ENCODE measurements around the gene ITPR2.

The ITPR2 gene

DNA sequence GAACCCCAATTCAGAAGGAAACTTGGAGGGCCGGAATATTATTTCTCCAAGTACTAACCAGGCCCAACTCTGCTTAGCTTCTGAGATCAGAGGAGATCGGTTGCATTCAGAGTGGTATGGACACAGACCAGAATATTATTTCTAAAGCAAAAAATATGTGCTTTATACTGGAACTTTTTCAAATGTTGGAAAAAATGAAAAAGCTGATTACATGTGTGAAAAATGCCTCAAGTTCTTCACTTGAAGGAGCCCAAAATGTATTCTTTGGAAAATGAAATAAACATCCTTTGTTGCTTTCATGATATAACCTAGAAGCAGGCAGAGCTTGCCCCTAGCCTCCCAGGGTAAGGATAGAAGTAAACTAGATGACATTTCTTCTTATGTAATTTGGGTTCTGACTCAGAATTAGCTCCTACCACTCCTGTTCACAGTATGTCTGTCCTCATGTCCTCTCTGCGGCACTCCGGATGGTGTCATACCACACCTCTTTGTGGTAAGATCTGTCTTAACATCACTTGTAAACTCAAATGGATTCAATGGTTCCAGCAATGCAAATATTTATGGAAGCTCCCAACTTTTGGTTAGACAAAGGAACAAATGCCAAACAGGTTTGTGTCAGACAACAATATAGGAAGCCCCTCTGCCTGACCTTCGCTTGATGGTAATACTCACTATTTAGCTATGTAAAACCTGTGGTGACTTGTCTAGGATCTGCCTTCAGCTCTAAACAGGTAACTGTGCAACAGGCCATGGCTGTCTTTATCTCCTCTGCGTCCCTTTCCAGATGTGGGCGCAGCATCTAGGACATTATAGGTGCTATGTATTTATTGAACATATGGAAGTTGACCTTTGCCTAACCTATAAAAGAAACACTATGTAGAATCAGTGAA, 459.1 kb downstream of the ITPR2 start:
- no peak for DNase-seq

DNA sequence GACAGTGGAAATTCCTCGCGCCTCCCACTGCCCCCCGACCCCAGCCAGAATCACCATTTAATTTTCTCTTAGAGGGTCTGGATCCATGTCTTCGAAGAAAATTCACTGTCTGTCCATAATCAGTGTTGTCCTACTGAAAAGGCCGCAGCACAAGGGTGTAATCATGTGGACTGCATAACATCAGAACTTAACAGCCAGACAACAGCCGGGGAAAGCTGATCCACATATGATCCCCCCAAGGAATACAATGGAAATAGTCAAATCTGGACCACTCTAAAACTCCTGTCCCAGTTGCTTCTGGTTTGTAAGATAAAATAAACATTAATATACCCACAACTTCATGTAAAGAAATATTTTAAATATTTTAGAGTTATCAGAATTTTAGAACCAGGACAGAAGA, 460.1 kb downstream of the ITPR2 start:
- no peak for DNase-seq

DNA sequence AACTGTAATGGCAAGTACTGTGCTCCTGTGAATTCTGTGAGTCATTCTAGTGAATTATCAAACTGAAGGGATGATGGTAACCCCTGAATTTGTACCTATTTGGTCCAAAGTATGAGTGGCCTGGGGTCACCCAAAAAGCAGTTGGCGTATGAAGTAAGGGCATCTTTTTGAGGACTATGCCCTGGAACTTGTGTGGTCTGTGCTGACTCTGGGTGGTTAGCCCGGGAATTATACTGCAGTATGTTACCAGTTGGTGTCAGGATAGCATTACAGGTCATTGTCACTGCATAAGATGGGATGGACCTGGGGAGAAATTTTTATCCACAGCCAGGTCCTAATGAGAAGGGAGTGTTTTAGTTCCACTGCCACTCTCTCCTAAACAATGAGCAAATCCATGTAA, 462.9 kb downstream of the ITPR2 start:
- no peak for DNase-seq

DNA sequence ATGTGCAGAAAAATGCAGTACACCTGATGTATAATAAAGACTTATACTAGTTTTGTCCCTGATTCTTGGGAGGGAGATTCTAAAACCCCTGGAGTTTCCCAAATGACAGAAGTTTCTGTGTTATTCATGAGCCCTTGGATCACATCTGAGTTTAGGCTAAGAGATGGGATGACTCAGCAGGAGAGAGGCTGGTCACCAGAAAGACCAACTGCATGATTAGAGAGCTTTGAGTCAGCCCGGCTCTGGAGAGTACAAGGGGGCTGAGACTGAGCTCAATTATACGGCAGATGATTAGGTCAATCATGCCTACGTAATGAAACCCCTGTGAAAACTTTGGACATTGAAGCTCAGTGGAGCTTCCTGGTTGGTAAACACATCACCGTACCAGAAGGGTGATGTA, 463.4 kb downstream of the ITPR2 start:
- DNase-seq = no peak

DNA sequence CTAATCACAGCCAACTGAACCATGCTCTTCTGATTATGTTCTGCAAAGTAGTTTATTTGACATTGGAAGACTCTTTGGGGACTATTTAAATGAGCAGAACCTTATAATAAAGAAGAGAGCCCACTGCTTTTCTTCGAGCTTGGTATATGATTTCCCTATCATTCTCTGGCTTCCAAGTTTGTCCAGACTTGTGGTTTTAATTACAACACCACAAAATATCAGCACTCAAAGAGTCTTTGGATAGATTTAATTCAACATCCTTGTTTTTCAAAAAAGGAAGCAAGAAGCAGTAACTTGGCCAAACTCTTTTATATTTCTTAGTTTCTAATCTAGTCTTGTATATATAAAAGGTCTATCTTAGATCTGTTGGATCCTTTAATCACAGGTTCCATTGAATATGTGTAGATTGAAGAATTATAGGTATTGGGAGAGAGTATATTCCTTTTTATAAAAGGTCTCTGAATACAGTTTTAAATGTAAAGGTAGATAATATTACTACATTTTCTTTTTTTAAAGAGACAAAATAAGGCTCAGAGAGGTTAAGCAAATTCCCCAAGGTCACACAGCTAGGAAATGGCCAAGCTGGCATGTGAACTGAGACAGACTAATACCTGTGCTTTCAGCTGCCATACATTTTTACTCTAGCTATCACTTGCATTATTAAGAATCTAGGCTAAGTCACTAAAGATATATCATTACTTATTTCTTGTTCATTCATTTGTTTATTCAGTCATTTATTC, 464.8 kb downstream of the ITPR2 start:
- DNase-seq = no peak

DNA sequence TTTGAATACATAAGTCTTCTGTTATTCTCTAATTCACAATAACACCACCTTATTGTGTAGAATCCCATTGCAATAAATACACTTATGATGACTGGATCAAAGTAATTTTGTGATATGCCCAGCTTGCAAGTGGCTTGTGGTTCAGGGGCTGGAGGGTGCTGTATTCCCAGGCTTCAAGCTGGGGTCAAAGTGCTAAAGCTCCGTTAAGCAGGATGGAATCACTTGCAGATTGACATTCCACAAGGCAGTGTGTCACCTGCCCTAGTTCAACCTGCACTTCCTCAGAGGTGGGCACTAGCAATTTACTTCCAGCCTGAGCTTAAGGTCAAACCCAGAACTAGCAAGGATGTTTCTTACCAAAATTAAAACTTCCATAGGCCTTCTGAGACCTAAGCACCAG, 471.0 kb downstream of the ITPR2 start:
- DNase-seq = no peak

DNA sequence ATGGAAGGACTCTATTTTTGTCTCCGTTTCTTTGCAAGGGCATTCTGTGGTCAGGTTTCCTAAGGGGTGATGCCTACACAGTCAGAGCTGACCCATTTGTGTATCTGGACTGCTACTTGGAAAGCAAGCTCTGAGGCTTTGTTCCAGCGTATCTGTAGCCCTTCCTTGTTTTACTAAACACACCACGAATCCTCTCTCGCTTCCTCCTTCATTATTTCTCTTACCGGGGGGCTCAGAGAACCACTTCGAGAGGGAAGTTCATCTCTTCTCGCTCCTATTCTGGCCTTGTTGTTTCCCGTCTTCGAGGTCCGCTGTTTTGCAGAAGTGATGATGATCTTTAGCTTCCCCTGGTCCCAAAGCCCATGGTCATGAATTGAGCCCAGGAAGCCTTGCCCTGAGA, 472.9 kb downstream of the ITPR2 start:
- no peak for DNase-seq

DNA sequence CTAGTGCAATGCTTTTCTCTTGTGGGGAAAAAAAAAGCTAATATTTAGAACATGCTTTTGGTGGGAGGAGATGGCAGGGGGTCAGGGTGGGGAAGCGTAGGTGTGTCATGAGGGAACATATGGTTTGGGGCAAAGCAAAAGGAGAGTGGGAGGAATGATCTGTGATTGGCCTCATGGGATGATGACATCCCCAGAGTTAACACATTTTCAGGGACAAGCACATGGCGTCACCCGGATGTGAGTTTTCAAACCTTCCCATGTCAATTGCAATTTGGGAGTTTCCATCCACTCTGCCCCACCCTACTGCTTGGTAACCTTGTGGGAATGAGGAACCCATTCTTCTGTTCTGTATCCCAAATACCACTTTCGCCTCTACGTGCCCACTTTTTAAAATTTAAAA, 473.4 kb downstream of the ITPR2 start:
- no peak for DNase-seq

DNA sequence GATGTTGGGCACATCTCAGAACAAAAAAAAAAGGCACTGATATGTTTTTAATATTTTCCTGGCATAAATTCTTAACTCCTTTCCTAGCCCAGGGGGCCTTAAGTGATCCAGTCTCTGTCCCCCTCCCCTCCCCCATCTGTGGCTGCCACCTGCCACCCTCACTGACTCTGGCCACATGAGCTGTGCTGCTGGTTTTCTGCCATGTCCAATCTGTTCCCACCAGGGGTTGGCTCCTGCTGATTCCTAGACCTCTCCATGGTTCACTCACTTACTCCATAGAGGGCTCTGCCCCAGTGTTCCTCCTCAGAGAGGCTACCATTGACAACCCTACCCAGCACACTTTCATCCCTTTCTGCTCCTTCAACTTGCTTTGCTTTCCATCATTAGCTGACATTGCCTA, 474.3 kb downstream of the ITPR2 start:
- no peak for DNase-seq

DNA sequence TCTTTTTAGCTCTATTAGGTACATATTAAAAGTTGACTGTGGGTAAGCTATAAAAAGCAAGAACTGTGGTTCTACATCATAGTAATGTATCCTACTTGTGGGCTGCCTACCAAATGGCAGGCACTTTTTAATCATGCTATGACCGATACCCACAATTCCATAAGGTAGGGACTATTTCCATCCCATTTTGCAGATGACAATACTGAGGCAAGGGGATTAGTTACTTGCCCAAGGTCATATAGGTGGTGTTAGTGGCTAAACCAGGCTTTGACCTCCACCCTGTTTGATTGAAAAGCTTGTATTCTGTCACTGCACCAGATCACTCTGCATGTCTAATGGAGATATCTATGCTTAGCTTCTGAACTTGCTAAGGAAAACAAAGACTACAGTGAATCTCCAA, 485.7 kb downstream of the ITPR2 start:
- DNase-seq = no peak

DNA sequence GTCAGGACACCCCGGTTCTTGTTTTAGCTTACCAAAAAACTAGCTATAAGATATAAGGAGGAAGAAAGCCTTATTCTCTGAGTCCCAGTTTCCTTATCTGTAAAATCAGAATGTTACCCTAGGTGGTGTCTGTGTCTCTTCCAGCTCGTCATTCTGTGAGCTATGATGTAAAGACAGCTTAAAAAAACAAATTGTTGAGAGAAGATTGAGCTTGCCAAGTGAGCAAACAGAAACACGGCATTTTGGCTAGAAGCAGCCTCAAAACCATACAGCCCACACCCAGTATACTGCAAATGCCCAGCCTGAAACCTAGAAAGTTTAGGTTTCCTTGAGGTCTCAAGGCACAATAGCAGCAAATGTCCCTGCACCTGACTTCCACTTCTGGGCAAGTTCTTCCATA, 486.3 kb downstream of the ITPR2 start:
- DNase-seq = no peak

DNA sequence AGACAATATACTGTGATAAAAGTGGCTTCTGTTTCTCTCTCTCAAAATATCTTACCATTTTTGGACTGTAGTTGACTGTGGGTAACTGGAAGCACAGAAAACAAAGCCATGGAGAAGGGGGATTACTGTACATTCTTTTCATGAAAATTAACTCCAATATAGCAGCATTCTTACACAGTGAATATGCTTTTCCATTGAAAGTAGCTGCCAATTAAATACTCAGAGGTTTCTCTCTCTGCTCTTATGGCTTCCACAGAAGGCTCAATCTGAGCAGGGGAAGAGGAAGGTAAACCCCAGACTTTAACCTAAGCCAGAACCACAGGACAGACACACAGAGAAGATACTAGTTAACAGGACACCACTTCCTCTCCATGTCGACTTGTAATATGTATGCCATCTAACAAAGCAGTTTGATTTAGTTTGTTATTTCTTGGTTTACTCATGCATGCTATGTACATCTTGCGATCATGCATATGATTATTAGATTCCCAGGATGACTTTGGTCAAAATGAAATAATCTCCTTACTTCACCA, 487.5 kb downstream of the ITPR2 start:
- no peak for DNase-seq

DNA sequence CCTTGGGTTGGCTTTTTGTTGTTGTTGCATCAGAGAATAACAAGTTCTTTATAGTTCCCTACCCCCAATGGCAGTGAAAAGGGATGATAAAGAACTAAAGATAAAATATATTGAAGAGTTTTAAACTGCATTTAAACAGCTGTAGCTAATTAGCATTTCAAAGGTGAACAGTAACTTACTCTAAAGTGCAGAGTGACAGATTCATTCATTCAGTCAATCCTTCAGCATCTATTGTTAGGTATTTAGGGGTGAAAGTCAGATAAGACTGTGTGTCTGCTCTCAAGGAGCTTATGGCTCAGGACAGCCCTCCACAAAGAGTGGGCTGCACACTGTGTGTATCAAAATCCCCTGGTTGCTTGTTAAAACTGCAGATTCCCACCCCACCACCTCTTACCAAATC, 491.5 kb downstream of the ITPR2 start:
- no peak for DNase-seq

DNA sequence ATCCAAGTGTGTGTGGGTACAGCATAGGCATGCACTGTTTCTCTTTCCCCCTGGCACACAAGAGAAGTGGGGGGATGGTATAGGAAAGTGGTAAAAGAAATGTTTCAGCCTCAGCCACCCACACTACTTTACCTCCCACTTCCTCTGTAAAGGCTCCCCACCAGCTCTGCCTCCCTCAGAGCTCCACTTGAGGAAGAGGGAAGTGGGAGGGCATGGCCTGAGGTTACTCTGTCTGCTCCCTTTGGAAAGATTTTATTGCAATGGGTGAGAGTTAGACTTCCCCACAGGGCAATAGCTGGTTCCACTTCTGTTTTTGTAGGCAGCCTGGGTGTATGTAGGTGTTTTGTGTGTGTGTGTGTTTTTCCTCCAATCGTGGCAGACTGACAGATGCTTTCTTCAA, 492.3 kb downstream of the ITPR2 start:
- no peak for DNase-seq

DNA sequence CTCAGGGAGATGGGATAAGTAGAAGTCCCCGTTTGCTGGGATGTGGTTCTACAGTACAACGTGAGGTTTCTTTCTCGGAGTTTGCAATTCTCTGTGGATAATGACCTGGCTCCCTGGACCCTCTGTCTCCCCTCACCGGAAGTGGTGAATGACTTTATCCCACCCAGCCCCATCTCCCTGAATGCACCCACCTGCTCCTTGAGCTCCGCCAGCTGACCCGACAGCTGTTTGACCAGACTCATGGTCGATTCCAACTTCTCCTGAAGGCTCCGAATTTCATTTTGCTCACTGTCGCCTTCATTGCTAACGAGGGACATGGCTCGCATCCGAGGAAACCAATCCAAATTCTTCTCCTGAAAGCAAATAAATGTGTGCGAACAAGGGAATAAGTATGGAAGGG, 493.0 kb downstream of the ITPR2 start:
- no peak for DNase-seq

DNA sequence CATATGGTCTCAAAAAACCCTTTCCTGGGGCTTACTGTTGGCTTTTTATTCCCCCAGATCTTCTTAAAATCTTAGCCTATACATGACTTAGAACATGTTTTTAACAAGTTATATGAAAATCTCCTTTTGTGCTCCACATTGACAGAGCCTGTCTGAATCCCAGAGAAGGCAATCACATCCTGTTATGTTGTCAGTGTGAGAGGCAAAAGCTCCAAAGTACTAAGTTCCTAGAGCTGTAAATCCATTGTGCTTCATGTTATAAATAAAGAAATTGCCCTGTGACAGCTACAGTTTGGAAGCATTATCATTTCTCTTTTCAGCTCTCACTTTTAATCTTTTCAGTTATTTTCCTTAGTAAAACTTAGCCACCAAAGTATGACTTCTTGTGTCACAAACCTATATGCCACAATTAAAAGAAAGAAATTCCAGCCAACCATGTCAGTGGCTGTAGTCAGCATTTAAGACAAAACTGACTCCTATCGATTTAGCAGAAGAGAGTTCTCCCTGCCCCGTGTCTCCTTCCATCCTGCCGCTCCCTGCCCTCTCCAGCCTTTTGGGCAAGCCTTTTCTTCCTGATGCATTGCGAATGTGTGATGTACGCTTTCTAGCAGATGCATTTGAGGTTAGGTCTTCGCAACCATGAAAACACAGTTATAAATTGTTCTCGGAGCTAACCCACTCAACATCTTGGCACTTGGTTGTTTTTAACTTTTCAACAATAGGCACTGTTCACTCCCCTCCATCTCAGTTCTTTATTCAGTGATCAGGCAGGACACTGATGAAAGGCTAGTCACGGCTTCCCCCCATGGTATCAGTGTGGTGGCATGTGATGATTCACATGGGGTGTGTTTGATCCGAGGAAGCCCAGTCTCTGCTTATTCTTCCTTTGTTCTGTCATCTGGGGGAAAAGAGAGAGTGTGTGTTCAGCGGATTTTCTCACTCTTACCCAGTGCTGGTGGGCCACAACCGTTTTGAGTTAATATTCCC, 494.1 kb downstream of the ITPR2 start:
- DNase-seq = no peak

DNA sequence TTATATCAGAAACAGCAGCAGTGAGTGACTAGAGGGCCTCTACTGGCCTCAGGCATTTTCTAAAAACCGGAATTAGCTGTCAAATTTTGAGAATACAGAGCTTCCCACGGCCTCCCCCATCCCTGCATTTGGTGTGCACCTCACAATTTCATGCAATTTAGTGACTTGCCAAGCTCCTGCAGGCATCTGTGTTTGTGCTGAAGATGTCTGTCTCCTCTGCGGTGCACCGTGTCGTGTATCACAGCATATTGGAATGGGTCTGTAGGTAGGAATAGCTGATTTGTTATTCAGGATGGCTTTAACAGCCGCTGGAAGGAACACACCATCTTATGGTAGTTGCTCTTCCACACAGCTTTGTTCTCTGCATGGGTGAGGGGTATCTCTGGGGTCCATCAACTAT, 497.3 kb downstream of the ITPR2 start:
- DNase-seq = no peak

DNA sequence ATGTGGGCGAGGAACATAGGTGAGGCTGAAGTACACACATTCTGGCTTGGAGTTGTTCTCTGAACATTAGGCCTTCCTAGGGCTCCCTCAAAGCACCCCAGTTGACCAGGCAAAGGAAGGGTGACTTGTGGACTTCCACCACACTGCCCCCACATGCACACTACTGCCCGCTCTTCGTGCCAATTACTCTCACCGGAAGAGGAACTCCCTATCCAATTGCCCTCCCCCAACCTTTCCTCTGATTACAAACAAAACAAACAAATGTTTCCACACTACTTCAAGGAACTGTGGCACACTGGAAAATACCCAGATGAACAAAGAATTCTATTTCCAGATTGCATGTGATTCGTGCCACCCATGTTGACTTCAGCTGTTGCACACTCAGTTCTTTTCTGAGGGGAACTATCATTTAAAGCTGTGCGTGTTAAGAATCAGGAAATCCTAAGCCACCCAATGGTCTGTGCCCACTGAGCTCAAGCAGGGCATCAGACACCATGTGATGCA, 498.3 kb downstream of the ITPR2 start:
- no peak for DNase-seq

DNA sequence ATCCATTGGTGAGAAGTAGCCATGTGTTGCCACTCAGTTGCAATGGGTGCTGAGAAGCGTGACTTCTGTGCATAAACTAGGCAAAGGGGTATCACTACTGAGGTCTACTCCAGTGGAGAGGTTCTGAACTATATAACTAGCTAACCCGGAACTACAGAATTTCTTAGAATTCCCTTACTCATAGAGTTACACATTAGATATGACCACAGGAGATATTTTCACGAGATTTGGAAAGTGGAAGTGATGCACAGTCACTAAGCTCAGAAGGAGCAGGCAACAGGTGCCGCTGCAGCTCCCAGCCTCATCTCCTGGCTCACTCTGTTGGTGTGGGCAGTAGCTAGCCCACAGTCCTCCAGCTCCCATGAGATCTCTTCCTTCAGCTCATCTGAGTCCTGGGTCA, 501.0 kb downstream of the ITPR2 start:
- DNase-seq = no peak

DNA sequence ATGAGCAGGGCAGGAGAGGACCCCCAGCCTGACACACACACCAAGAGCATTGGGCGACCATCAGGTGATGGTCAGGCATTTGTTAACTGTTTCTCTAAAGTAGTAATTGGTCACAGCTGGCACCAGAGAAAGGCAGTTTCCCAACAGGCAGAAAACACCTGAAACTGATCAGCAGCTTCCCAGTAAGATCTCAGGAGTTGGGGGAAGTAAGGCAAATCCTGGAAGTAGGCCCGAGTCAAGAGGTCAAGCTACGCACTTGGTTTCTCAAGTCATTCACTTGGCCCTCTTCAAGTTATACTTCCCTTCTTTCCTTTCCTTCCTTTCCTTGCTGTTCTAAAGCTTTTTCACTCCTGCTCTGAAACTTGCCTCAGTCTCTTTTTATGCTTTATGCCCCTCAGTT, 501.9 kb downstream of the ITPR2 start:
- no peak for DNase-seq

DNA sequence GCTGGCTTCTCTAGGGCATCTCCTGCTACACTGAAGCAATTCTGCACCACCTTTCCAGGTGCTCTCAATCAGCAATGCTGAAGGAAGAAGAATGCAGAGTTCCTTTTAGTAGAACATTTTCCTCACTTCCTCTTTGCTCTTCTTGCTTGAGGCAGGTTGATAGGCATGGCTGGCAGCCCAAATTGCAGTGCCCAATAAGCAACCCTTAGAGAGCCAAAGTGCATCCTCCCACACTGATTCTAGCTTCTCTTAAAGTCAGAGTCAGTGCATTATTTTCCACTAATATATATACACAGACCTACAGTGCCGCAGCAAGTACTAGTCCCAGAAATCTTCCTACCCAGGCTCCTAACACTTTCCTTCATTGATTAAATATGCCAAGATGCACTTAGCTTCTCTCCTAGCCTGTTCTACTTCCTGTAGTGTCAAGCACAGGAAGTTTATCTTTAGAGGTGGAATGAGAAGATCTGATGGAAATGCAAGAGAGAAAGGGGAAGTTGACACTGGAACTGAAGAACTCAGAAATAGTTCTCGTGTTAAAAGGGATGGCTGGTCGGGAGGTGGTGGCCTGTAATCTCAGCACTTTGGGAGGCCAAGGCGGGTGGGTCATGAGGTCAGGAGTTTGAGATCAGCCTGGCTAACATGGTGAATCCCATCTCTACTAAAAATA, 504.9 kb downstream of the ITPR2 start:
- no peak for DNase-seq

DNA sequence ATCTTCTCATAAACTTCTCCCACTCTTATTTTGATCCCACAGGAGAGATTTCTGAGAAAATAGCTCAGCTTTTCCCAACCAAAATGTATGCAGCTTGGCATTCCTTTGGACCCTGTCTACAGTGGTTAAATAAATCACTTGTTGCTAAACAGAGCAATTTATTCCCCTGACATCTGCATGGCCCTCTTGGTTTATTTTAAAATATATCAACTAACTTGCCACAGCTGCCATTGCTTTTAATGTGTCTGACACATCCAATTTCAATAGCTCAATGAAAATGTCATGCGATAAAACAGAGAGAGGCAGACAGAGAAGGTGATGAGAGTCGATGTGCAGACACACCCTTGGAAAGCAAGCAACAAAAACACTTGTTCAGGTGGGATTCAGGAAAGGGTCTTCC, 509.3 kb downstream of the ITPR2 start:
- no peak for DNase-seq

Data from NCI-H1694 (cell line).